ENCODE data around the gene HNRNPL. TPM values are rescaled to one million over a fixed set of nuclear protein-coding genes. Genes with fewer than 3 reads are reported as not detected.

HNRNPL gene
- total and polyA plus RNA-seq, 2 donors (not counting 1 experiment from before 2014, with no cell fraction given): 292 to 418 TPM

DNA sequence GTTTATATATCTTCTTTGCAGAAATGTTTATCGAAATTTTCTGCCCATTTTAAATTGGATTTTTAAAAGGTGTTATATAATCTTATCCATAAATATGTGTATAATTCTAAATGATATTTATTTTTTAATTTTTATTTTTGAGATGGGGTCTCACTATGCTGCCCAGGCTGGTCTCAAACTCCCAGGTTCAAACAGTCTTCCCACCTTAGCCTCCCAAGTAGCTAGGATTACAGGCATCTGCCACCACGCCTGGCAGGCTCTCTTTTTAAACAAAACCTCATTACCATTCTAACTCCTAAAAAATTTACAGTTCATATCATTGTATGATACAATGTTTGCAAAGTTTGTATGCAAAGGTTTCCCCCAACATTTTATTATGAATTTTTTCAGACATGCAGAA lies 53.6 kb downstream of the HNRNPL start:
- H3K4me1 ChIP-seq (ENCODE audit: control insufficient read depth in 2 of 2, insufficient read depth in 2 of 2, low read length in 2 of 2): peaks cover 4 to 8% of the 10 kb centered on the region in 2 donors
- no peaks in the 10 kb centered on the region for H3K9me3 Mint-ChIP-seq (ENCODE audit: insufficient read depth)
- H3K4me2 ChIP-seq (replicated peaks; ENCODE audit: low read depth, low read length, poor library complexity, severe bottlenecking): no peak overlapping the region
- peaks cover 4% of the 10 kb centered on the region for H3K4me1 Mint-ChIP-seq
- no peak overlapping the region for H3K27ac ChIP-seq (ENCODE audit: low read length in 2 of 2)
- intact Hi-C loops (cut with micrococcal nuclease): loop anchor here (10.0 kb wide), 1 partner anchor 61 kb away; no protein-coding TSS in a partner anchor
- H3K36me3 ChIP-seq (replicated peaks in 1 of 2; ENCODE audit: control extremely low read depth in 1 of 2, control insufficient read depth in 1 of 2, extremely low read depth in 1 of 2, insufficient read depth in 2 of 2, low read length in 1 of 2): no peaks in the 10 kb centered on the region
- DNase-seq: no peak
- H2AFZ ChIP-seq (ENCODE audit: insufficient read depth, low read depth, low read length, poor library complexity, severe bottlenecking): no peak overlapping the region
- ATAC-seq (ENCODE audit: low read depth): no peak
- H3K27me3 Mint-ChIP-seq: no peaks in the 10 kb centered on the region
- H3K9me3 ChIP-seq (ENCODE audit: control extremely low read depth in 1 of 3, control insufficient read depth in 2 of 3, insufficient read depth in 1 of 3, low read length in 2 of 3): no peaks in the 10 kb centered on the region
- H4K20me1 ChIP-seq (ENCODE audit: control insufficient read depth, insufficient read depth, low read length, poor library complexity, severe bottlenecking): no peaks in the 10 kb centered on the region
- WGBS (ENCODE audit: insufficient coverage): no CpG with 5 or more reads among the region's 2 CpGs
- no peak overlapping the region for H3K27ac Mint-ChIP-seq
- no peaks in the 10 kb centered on the region for H3K79me2 ChIP-seq (ENCODE audit: control insufficient read depth, insufficient read depth, low read length)
- H3K9ac ChIP-seq (ENCODE audit: low read length): no peak overlapping the region
- ChIA-PET POLR2A (no interaction called here), CTCF (no interaction called here)
- H3K27me3 ChIP-seq (replicated peaks in 1 of 4; ENCODE audit: control extremely low read depth in 1 of 4, control insufficient read depth in 3 of 4, insufficient read depth in 4 of 4, low read length in 3 of 4): no peaks in the 10 kb centered on the region
- H3K4me3 ChIP-seq (ENCODE audit: control extremely low read depth in 1 of 5, extremely low read depth in 1 of 5, insufficient read depth in 1 of 5, low read depth in 2 of 5, low read length in 4 of 5): no peak overlapping the region
- no peak for TF ChIP-seq EZH2 (IDR thresholded peaks at IDR 0.05; ENCODE audit: borderline replicate concordance, insufficient read depth, low read depth, low read length, poor library complexity, severe bottlenecking)
- TF ChIP-seq, protein P1, sequence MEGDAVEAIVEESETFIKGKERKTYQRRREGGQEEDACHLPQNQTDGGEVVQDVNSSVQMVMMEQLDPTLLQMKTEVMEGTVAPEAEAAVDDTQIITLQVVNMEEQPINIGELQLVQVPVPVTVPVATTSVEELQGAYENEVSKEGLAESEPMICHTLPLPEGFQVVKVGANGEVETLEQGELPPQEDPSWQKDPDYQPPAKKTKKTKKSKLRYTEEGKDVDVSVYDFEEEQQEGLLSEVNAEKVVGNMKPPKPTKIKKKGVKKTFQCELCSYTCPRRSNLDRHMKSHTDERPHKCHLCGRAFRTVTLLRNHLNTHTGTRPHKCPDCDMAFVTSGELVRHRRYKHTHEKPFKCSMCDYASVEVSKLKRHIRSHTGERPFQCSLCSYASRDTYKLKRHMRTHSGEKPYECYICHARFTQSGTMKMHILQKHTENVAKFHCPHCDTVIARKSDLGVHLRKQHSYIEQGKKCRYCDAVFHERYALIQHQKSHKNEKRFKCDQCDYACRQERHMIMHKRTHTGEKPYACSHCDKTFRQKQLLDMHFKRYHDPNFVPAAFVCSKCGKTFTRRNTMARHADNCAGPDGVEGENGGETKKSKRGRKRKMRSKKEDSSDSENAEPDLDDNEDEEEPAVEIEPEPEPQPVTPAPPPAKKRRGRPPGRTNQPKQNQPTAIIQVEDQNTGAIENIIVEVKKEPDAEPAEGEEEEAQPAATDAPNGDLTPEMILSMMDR (IDR thresholded peaks at IDR 0.05): no peak
- H3K4me3 Mint-ChIP-seq: no peak overlapping the region

DNA sequence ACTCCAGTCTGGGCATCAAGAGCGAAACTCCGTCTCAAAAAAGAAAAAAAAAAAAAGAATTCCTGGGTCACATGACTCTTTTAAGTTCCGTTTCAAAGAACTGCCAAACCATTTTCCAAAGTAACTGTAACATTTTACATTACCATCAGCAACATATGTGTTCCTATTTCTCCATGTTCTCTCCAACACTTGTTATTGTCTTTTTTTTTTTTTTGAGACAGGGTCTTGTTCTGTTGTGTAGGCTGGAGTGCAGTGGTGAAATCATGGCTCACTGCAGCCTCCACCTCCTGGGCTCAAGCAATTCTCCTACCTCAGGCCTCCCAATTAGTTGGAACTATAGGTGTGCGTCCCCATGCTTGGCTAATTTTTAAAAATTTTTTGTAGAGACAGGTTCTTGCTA lies 54.2 kb downstream of the HNRNPL start:
- H3K4me2 ChIP-seq (replicated peaks; ENCODE audit: low read depth, low read length, poor library complexity, severe bottlenecking): no peak overlapping the region
- no peaks in the 10 kb centered on the region for H4K20me1 ChIP-seq (ENCODE audit: control insufficient read depth, insufficient read depth, low read length, poor library complexity, severe bottlenecking)
- H3K9me3 ChIP-seq (ENCODE audit: control extremely low read depth in 1 of 3, control insufficient read depth in 2 of 3, insufficient read depth in 1 of 3, low read length in 2 of 3): no peaks in the 10 kb centered on the region
- no peaks in the 10 kb centered on the region for H3K27me3 Mint-ChIP-seq
- TF ChIP-seq EZH2 (IDR thresholded peaks at IDR 0.05; ENCODE audit: borderline replicate concordance, insufficient read depth, low read depth, low read length, poor library complexity, severe bottlenecking): no peak
- TF ChIP-seq, protein P1 (IDR thresholded peaks at IDR 0.05): no peak
- no peak overlapping the region for H2AFZ ChIP-seq (ENCODE audit: insufficient read depth, low read depth, low read length, poor library complexity, severe bottlenecking)
- H3K36me3 ChIP-seq (replicated peaks in 1 of 2; ENCODE audit: control extremely low read depth in 1 of 2, control insufficient read depth in 1 of 2, extremely low read depth in 1 of 2, insufficient read depth in 2 of 2, low read length in 1 of 2): no peaks in the 10 kb centered on the region
- H3K27me3 ChIP-seq (replicated peaks in 1 of 4; ENCODE audit: control extremely low read depth in 1 of 4, control insufficient read depth in 3 of 4, insufficient read depth in 4 of 4, low read length in 3 of 4): no peaks in the 10 kb centered on the region
- no peak for DNase-seq
- H3K79me2 ChIP-seq (ENCODE audit: control insufficient read depth, insufficient read depth, low read length): no peaks in the 10 kb centered on the region
- no peak overlapping the region for H3K9ac ChIP-seq (ENCODE audit: low read length)
- no peak overlapping the region for H3K4me3 ChIP-seq (ENCODE audit: control extremely low read depth in 1 of 5, extremely low read depth in 1 of 5, insufficient read depth in 1 of 5, low read depth in 2 of 5, low read length in 4 of 5)
- ATAC-seq (ENCODE audit: low read depth): no peak
- POLR2A ChIA-PET: no interaction called here
- CTCF ChIA-PET: no interaction called here
- peaks cover 4% of the 10 kb centered on the region for H3K4me1 Mint-ChIP-seq
- H3K27ac Mint-ChIP-seq: no peak overlapping the region
- H3K4me1 ChIP-seq (ENCODE audit: control insufficient read depth in 2 of 2, insufficient read depth in 2 of 2, low read length in 2 of 2): peaks cover 4 to 8% of the 10 kb centered on the region in 2 donors
- no peak overlapping the region for H3K27ac ChIP-seq (ENCODE audit: low read length in 2 of 2)
- H3K4me3 Mint-ChIP-seq: no peak overlapping the region
- intact Hi-C loops (cut with micrococcal nuclease): loop anchor here (10.0 kb wide), 1 partner anchor 61 kb away; no protein-coding TSS in a partner anchor
- WGBS (ENCODE audit: insufficient coverage): 100% methylated on average over 2 of the region's 4 CpGs
- no peaks in the 10 kb centered on the region for H3K9me3 Mint-ChIP-seq (ENCODE audit: insufficient read depth)
